Upper lobe of right lung (tissue), 1 donor: ENCODE measurements around the gene ALDH2. TPM values are rescaled to one million over a fixed set of nuclear protein-coding genes. Genes with fewer than 3 reads are reported as not detected.

ENCODE experiments used
- ATAC-seq: fragments of 200-7000 bp; cut with Tn5 transposase; one replicate; pipeline ENCODE4 v1.9.1; 2020; ENCODE audit warnings: mild to moderate bottlenecking, moderate library complexity
- DNase-seq: peaks from one replicate; pipeline ENCODE4 v3.0.0-alpha.2; 2020
- H3K27ac ChIP-seq: fragments of 200-600 bp; one replicate; pipeline ENCODE4 v1.8.0; 2022
- H3K27me3 ChIP-seq: fragments of 200-600 bp; one replicate; pipeline ENCODE4 v1.8.0; 2022; ENCODE audit warnings: mild to moderate bottlenecking
- H3K36me3 ChIP-seq: fragments of 200-600 bp; one replicate; pipeline ENCODE4 v1.8.0; 2022
- H3K4me1 ChIP-seq: fragments of 200-600 bp; one replicate; pipeline ENCODE4 v1.8.0; 2022
- H3K4me3 ChIP-seq: fragments of 200-600 bp; one replicate; pipeline ENCODE4 v1.8.0; 2022; ENCODE audit warnings: mild to moderate bottlenecking
- H3K9me3 ChIP-seq: fragments of 200-600 bp; one replicate; pipeline ENCODE4 v1.8.0; 2022
- CTCF ChIP-seq: fragments of 200-600 bp; IDR thresholded peaks from one replicate; pipeline ENCODE4 v1.8.0; 2022; ENCODE audit warnings: antibody characterized with exemption
- intact Hi-C: fragments of 100-400 bp; cut with DNase I; formaldehyde crosslinking; loops from one replicate; pipeline ENCODE4 v1.11.0; 2022
- total RNA-seq: library from RNA; stranded (reverse); fragmentation: NEBNext Ultra II Directional; extraction: Animal tissue kit (Norgen Biotek cat#: 25700); gene quantifications from one replicate; pipeline ENCODE4 v1.2.1, GENCODE V29; 2021
- donor health status: DM: no; HTN: yes; CAD: no; lungs with severe emphysema.

Gene ALDH2
- total RNA-seq, 1 donor from 2014 or later: 329 TPM

DNA sequence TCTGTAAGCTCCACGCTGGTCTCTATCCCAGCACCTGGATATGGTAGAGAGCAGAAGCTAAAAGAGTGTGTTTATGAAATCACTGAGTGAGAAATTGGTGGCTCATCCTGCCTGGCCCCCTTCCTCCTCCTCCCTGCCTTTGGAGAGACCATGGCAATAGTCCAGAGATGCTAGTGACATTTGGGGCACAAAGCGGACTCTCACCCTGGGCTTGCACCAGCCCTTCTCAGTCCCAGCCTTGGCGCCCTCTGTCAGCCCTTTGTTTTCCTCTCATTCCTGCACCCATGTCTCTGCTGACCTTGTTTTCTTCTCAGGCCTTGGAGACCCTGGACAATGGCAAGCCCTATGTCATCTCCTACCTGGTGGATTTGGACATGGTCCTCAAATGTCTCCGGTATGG, 18.2 kb downstream of the ALDH2 start:
- Histone ChIP-seq H3K4me1 (peaks cover 19% of the 10 kb centered on the region), H3K27ac (peak overlapping the region; percentile 17), H3K36me3 (peaks cover 81% of the 10 kb centered on the region), H3K9me3 (no peaks in the 10 kb centered on the region), H3K4me3 (no peak overlapping the region), H3K27me3 (no peaks in the 10 kb centered on the region)
- ATAC-seq (no peak), DNase-seq (no peak)
- no peak for TF ChIP-seq CTCF
- intact Hi-C loops: no loop called here

DNA sequence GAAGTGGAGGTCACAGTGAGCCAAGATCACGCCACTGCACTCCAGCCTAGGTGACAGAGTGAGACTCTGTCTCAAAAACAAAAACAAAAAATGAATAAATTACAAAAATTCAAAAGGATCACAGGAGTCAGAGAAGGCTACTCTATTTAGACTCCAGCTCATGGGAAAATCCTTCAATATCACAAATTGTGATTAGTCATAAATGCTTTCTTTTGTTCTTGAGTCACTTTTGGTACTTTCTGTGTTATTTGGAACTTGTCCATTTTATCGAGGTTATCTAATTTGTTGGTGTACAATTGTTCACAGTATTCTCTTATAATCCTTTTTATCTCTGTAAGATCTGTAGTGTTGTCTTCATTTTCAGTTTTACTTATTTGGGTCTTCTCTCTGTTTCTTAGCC, 18.9 kb downstream of the ALDH2 start:
- Histone ChIP-seq H3K4me3 (no peak overlapping the region), H3K36me3 (peaks cover 88% of the 10 kb centered on the region), H3K27me3 (no peaks in the 10 kb centered on the region), H3K4me1 (peaks cover 12% of the 10 kb centered on the region), H3K27ac (no peak overlapping the region), H3K9me3 (no peaks in the 10 kb centered on the region)
- DNase-seq (no peak), ATAC-seq (no peak)
- intact Hi-C loops: no loop called here
- no peak for TF ChIP-seq CTCF

DNA sequence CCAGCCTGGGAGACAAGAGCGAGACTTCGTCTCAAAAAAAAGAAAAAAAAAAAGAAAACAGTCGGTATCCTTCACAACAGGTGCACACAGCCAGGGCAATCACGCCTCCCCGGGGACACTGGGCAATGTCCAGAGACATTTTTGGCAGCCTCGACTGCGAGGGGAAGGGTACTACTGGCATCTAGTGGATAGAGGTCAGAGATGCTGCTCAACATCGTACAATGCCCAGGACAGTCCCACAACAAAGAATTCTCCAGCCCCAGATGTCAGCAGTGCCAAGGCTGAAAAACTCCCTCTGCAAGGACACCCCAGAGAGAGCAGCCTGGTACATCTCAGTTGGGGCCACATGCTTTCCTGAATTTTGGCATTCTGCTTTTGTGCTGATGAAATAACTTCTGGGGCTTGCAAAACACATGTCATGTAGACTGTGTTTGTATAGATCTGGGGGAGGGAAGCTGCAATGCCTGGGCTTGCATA, 21.5 kb downstream of the ALDH2 start:
- Histone ChIP-seq H3K4me1 (peaks cover 10% of the 10 kb centered on the region), H3K27me3 (no peaks in the 10 kb centered on the region), H3K27ac (no peak overlapping the region), H3K36me3 (peaks cover 92% of the 10 kb centered on the region), H3K4me3 (no peak overlapping the region), H3K9me3 (no peaks in the 10 kb centered on the region)
- intact Hi-C loops: no loop called here
- peak; percentile 40 for TF ChIP-seq CTCF
- no peak for DNase-seq
- ATAC-seq: peak; percentile 73

DNA sequence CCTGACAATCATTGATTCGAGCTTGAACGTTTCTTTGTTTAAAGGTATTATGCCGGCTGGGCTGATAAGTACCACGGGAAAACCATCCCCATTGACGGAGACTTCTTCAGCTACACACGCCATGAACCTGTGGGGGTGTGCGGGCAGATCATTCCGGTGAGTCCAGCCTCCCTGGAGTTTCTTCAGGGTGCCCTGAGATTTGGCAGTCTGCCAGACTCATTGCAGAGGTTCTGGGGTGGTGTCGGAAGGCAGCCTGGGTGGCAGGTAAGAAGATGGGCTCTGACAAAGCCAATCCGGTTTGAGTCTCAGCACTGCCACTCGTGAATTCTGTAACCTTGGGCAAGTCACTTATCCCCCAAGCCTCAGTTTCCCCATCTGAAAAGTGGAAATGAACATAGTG, 23.0 kb downstream of the ALDH2 start:
- Histone ChIP-seq H3K36me3 (peaks cover 92% of the 10 kb centered on the region), H3K9me3 (no peaks in the 10 kb centered on the region), H3K4me3 (no peak overlapping the region), H3K27me3 (no peaks in the 10 kb centered on the region), H3K4me1 (peaks cover 10% of the 10 kb centered on the region), H3K27ac (no peak overlapping the region)
- DNase-seq: no peak
- intact Hi-C loops: loop anchor here (10.0 kb wide), 1 partner anchor 45 kb away; no protein-coding TSS in a partner anchor
- no peak for TF ChIP-seq CTCF
- no peak for ATAC-seq

- DNase-seq (no peak), ATAC-seq (peak; percentile 24)
- Histone ChIP-seq H3K36me3 (peaks cover 94% of the 10 kb centered on the region), H3K4me3 (no peak overlapping the region), H3K9me3 (no peaks in the 10 kb centered on the region), H3K27ac (peak overlapping the region; percentile 42), H3K27me3 (no peaks in the 10 kb centered on the region), H3K4me1 (peaks cover 10% of the 10 kb centered on the region)
- intact Hi-C loops: loop anchor here (10.0 kb wide), 1 partner anchor 47 kb away; no protein-coding TSS in a partner anchor
- TF ChIP-seq CTCF: no peak
These were observed 24.8 kb downstream of the ALDH2 start for GRCh38 chr12:111791507-111791906.
